ENCODE data around the gene ID3. TPM values are rescaled to one million over a fixed set of nuclear protein-coding genes. Genes with fewer than 3 reads are reported as not detected.

The ID3 gene, protein sequence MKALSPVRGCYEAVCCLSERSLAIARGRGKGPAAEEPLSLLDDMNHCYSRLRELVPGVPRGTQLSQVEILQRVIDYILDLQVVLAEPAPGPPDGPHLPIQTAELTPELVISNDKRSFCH
- 242 TPM for total RNA-seq
- long read RNA-seq, transcript ID3-201 (3 exons, 1,251 nt) = major isoform, 359 of 390 reads
- long read RNA-seq, transcript ID3-203 (2 exons, 892 nt) = minor isoform, 10 of 390 reads
- long read RNA-seq, partial matches to known transcripts = 0 of 390 reads
- long read RNA-seq, other reads (novel, unspliced or antisense) = 19 of 390 reads

DNA sequence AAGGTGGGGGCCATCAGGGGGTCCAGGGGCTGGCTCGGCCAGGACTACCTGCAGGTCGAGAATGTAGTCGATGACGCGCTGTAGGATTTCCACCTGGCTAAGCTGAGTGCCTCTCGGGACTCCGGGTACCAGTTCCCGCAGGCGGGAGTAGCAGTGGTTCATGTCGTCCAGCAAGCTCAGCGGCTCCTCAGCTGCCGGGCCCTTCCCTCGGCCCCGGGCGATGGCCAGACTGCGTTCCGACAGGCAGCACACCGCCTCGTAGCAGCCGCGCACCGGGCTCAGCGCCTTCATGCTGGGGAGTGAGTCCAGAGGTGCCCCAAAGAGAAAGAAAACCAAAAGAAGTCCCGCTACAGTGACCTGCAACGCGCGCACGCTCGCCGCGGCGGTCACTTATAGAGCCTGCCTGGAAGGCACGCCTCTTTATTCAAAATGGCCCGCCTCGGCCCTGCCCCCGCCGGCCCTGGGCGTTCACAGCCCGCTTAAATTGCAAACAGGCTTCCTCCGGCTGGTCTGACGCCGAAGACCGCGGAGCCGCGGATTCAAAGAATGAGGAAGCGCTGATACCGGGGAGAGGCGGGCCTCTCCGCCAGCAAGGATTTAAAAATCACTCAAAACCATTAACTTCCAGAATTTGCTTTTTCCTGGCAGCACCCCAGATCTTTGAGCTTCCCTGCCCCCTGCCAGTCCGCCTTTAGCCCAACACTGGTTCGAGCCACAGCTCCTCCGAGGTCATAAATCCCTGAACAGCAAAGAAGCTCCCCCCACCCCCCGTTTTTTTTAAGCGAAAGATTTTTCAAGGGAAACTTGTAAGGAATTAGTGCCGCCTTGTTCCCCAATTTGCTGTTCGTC is at the start of gene ID3:
Gene ID3 (minus strand): TSS at position 366 of the 849 bp plus-strand sequence. CDS start 75 bp downstream, at position 291.
- no peaks in the 10 kb centered on the region for H3K27me3 ChIP-seq
- H3K4me1 ChIP-seq = peaks cover 61% of the 10 kb centered on the region
- DNase-seq = peak; percentile 99
- H3K36me3 ChIP-seq = peaks cover 10% of the 10 kb centered on the region
- peak within 1 kb of the TSS; percentile 94 for H3K27ac ChIP-seq
- intact Hi-C loops (cut with DNase I) = loop anchor here (5.0 kb wide), 1 partner anchor 73 kb away; no protein-coding TSS in a partner anchor
- H3K4me3 ChIP-seq = peak within 1 kb of the TSS; percentile 76
- H3K9me3 ChIP-seq = no peaks in the 10 kb centered on the region
- peak; percentile 79 for ATAC-seq
- TF ChIP-seq, protein P1, sequence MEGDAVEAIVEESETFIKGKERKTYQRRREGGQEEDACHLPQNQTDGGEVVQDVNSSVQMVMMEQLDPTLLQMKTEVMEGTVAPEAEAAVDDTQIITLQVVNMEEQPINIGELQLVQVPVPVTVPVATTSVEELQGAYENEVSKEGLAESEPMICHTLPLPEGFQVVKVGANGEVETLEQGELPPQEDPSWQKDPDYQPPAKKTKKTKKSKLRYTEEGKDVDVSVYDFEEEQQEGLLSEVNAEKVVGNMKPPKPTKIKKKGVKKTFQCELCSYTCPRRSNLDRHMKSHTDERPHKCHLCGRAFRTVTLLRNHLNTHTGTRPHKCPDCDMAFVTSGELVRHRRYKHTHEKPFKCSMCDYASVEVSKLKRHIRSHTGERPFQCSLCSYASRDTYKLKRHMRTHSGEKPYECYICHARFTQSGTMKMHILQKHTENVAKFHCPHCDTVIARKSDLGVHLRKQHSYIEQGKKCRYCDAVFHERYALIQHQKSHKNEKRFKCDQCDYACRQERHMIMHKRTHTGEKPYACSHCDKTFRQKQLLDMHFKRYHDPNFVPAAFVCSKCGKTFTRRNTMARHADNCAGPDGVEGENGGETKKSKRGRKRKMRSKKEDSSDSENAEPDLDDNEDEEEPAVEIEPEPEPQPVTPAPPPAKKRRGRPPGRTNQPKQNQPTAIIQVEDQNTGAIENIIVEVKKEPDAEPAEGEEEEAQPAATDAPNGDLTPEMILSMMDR (IDR thresholded peaks at IDR 0.05) = no peak

DNA sequence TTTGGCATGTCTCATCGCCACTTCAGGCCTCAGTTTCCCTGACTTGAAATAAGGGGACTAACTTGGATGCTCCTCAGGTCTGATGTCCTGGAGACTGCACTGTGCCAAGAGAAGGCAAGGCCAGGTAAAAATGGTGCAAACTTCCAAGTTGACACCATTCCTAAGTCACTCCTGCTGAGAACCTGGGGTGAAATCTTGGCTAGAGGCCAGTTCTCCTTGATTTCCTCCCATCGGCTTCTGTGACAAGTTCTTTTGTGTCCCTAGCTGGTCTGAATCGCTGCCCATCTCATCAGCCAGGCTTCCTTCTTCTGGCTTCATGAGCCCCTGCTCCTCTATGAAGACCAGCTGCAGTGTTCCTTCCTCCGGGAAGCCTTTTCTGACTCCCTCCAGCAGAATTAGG is 48.6 kb upstream of the ID3 start:
- intact Hi-C loops (cut with DNase I) = no loop called here
- TF ChIP-seq, protein P1 (IDR thresholded peaks at IDR 0.05) = no peak
- no peak for DNase-seq
- H3K36me3 ChIP-seq = no peaks in the 10 kb centered on the region
- no peaks in the 10 kb centered on the region for H3K9me3 ChIP-seq
- H3K27me3 ChIP-seq = no peaks in the 10 kb centered on the region
- no peaks in the 10 kb centered on the region for H3K4me1 ChIP-seq
- no peak for ATAC-seq
- no peak overlapping the region for H3K27ac ChIP-seq
- no peak overlapping the region for H3K4me3 ChIP-seq

DNA sequence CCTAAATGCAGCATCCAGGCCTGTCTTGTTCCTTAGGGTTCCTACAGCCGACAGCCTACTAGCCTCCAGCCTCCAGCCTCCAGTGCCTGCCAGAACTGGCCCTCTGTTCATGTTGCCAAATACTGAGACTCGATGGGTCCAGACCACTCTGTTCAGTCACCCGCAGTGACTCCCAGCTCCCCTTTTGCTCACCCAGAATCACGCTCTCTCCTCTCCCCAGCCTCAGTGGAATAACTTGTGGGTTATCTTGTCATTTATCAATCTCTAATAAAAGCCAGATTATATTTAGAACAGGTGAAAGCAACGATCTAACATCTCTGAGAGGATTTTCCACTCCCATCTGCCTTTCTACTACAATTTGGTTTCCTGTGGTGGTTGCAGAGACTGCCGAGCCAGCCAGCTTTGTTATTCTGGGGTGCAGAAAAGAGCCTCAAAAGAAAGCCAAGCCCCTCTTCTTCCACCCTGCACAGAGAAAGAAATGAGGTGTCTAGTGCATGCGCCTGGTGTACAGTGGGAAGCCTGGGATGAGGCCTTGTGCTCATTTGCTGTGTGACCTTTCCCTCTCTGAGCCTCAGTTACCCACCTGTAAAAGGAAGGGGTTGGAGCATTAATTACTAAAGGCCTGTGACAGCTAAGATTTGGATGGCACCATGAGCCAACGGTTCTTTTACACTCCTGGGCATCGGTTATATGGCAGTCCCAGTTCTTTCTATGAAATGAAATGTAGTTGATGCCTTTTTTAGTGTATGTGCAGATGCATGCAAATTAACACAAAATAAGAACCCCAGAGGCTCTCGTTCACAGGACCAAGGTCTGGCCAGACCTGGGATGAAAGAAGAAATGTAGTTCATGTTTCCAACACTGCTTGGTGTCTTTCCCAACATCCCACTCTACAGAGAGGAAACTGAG is 42.9 kb upstream of the ID3 start:
- Histone ChIP-seq H3K9me3 (no peaks in the 10 kb centered on the region), H3K4me1 (peaks cover 9% of the 10 kb centered on the region), H3K27me3 (no peaks in the 10 kb centered on the region), H3K27ac (no peak overlapping the region), H3K4me3 (no peak overlapping the region), H3K36me3 (no peaks in the 10 kb centered on the region)
- ATAC-seq (no peak), DNase-seq (no peak)
- intact Hi-C loops (cut with DNase I) = no loop called here
- TF ChIP-seq, protein P1 (IDR thresholded peaks at IDR 0.05) = no peak

DNA sequence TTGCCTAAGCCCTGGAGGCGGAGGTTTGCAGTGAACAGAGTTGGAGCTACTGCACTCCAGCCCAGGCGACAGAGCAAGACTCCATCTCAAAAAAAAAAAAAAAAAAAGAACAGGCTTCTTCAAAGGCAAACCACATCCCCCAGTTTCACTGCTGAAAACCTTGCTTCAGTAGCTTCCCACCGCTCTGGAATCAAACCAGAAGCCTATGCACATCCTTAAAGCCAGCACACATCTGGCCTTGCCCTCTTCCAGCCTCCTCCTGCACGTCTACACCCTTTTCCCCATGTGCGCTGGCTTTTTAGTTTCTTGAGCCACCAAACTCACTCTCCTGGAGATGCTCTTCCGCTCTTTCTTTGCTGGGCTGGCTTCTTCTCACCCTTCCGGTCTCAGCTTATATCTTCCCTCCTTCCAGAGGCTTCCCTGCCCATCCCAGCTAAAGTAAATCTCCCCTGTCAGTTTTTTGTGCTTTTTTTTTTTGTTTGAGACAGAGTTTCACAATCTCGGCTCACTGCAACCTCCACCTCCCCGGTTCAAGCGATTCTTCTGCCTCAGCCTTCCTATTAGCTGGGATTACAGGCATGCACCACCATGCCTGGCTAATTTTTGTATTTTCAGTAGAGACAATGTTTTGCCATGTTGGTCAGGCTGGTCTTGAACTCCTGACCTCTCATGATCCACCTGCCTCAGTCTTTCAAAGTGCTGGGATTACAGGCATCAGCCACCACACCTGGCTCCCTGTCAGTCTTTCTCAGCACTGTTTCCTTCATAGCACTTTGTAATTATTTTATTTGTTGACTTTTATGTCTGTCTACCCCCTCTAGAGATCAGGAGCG is 42.0 kb upstream of the ID3 start:
- no peaks in the 10 kb centered on the region for H3K9me3 ChIP-seq
- H3K27me3 ChIP-seq = no peaks in the 10 kb centered on the region
- no peak overlapping the region for H3K4me3 ChIP-seq
- peaks cover 9% of the 10 kb centered on the region for H3K4me1 ChIP-seq
- no peaks in the 10 kb centered on the region for H3K36me3 ChIP-seq
- no peak overlapping the region for H3K27ac ChIP-seq
- intact Hi-C loops (cut with DNase I) = no loop called here
- no peak for ATAC-seq
- TF ChIP-seq, protein P1 (IDR thresholded peaks at IDR 0.05) = no peak
- no peak for DNase-seq
